ENCODE measurements around the gene CCDC30.

GRCh38 chr1:42432714-42433113, 30.4 kb upstream of the CCDC30 start:
- TF ChIP-seq EZH2 (IDR thresholded peaks at IDR 0.05; ENCODE audit: insufficient read depth, poor library complexity, severe bottlenecking) (no peak), EZH2phosphoT487 (IDR thresholded peaks at IDR 0.05; ENCODE audit: insufficient read depth, low read depth) (no peak)
